Measurements from ENCODE around the gene CASKIN1. TPM values are rescaled to one million over a fixed set of nuclear protein-coding genes. Genes with fewer than 3 reads are reported as not detected.

The CASKIN1 gene
- total and polyA plus RNA-seq, 9 donors: 0.10 to 2.4 (median 0.56) TPM; not detected in 1

- no peaks in the 10 kb centered on the region for H3K4me1 ChIP-seq (ENCODE audit: insufficient read depth)
- no peak overlapping the region for H3K27ac ChIP-seq
- no peaks in the 10 kb centered on the region for H3K36me3 ChIP-seq
- H3K9me3 ChIP-seq: no peaks in the 10 kb centered on the region
- intact Hi-C loops (cut with DNase I): no loop called here
- DNase-seq: no peak
- peaks cover 2% of the 10 kb centered on the region for H3K27me3 ChIP-seq
- peak overlapping the region; percentile 29 for H3K4me3 ChIP-seq
- no peak for TF ChIP-seq EP300 (IDR thresholded peaks at IDR 0.05)
- TF ChIP-seq POLR2A (IDR thresholded peaks at IDR 0.05): no peak
- no peak for TF ChIP-seq CTCF (IDR thresholded peaks at IDR 0.05)
- WGBS, 3 donors: 8 to 14% (median 10%) methylated on average over 33 to 49 of the region's 49 CpGs
These were observed 863 bp downstream of the CASKIN1 start for GRCh38 chr16:2195322-2196161.

GRCh38 chr16:2194852-2195321 is 1.5 kb downstream of the CASKIN1 start:
- no peak for DNase-seq
- peaks cover 2% of the 10 kb centered on the region for H3K27me3 ChIP-seq
- no peaks in the 10 kb centered on the region for H3K9me3 ChIP-seq
- intact Hi-C loops (cut with DNase I): no loop called here
- H3K27ac ChIP-seq: no peak overlapping the region
- H3K4me1 ChIP-seq (ENCODE audit: insufficient read depth): no peaks in the 10 kb centered on the region
- TF ChIP-seq POLR2A (IDR thresholded peaks at IDR 0.05) (no peak), CTCF (IDR thresholded peaks at IDR 0.05) (peak in 1 of 3 donors; percentile 15)
- 22 to 35% (median 24%) methylated on average over 10 of the region's 10 CpGs for WGBS, 3 donors
- no peaks in the 10 kb centered on the region for H3K36me3 ChIP-seq
- H3K4me3 ChIP-seq: no peak overlapping the region

GRCh38 chr16:2194166-2194834 is 2.1 kb downstream of the CASKIN1 start:
- Histone ChIP-seq H3K9me3 (no peaks in the 10 kb centered on the region), H3K27ac (no peak overlapping the region), H3K4me3 (no peak overlapping the region), H3K4me1 (ENCODE audit: insufficient read depth) (no peaks in the 10 kb centered on the region), H3K36me3 (no peaks in the 10 kb centered on the region), H3K27me3 (peaks cover 2% of the 10 kb centered on the region)
- no peak for DNase-seq
- intact Hi-C loops (cut with DNase I): no loop called here
- TF ChIP-seq POLR2A (IDR thresholded peaks at IDR 0.05): no peak
- no peak for TF ChIP-seq CTCF (IDR thresholded peaks at IDR 0.05)
- no peak for TF ChIP-seq EP300 (IDR thresholded peaks at IDR 0.05)
- 32 to 35% (median 32%) methylated on average over 14 to 16 of the region's 16 CpGs for WGBS, 3 donors

GRCh38 chr16:2191446-2191706 is 5.0 kb downstream of the CASKIN1 start:
- Histone ChIP-seq H3K4me1 (ENCODE audit: insufficient read depth) (no peaks in the 10 kb centered on the region), H3K27me3 (peaks cover 2% of the 10 kb centered on the region), H3K27ac (no peak overlapping the region), H3K9me3 (no peaks in the 10 kb centered on the region), H3K4me3 (no peak overlapping the region), H3K36me3 (no peaks in the 10 kb centered on the region)
- TF ChIP-seq CTCF (IDR thresholded peaks at IDR 0.05) (no peak), EP300 (IDR thresholded peaks at IDR 0.05) (no peak), POLR2A (IDR thresholded peaks at IDR 0.05) (no peak)
- intact Hi-C loops (cut with DNase I): no loop called here
- DNase-seq: no peak
- 70 to 89% (median 83%) methylated on average over 8 to 11 of the region's 11 CpGs for WGBS, 3 donors
